ENCODE measurements around the gene BAZ2A.

- TF ChIP-seq EZH2 (IDR thresholded peaks at IDR 0.05; ENCODE audit: insufficient read depth, poor library complexity, severe bottlenecking) (no peak), EZH2phosphoT487 (IDR thresholded peaks at IDR 0.05; ENCODE audit: insufficient read depth, low read depth) (no peak)
Observed at GRCh38 chr12:56626701-56627100, 3.4 kb downstream of the BAZ2A start.

Measured in GM23248 (cell line).